CD4-positive, alpha-beta T cell treated with Interleukin-17A for 1 hour (primary cell): ENCODE measurements around the gene FLT1.
A peak's percentile ranks its signal among the peaks of the same experiment; 100 is the strongest.

Experiments
- DNase-seq: peaks from one replicate; pipeline ENCODE4 v3.0.0-alpha.2; 2020

Gene FLT1

DNA sequence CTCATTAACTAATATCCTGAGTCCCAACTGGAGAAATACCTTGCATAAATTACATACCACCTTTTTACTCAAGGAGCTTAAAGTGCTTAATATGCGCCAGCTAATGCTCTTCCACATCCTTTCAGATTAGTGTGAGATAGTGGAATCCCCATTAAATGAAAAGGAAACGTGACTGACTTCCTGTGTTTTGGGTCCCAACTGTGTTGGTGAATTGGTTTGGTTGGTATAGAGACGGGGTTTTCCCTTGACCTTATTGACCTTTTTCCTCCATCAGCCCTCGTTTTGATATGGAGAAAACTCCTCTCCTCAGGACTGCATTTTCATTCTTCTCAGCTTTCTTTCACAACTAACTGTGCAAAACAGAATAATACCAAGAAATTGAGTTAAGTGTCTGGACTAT lies 193.1 kb downstream of the FLT1 start:
- DNase-seq, result no peak

DNA sequence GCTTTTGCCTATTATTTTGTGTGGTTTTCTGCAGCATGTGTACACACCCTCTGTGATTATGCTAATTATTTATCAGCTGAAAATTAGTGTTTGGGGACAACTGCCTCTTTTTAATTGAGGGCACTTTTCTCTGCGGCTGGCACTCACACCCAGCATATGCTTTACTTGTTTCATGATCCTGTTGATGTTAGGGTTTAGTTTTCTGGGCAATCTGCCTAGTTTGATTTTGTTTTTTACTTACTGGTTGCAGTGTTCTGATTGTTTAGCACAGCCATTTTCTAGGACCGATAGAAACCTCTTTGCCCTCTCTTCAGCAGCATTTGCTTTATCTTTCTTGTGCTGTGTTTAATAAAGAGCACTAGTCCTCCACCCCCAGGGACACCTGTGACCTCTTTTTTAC lies 195.0 kb downstream of the FLT1 start:
- DNase-seq, result no peak

- no peak for DNase-seq
These were observed 197.6 kb downstream of the FLT1 start for GRCh38 chr13:28297341-28297740.

DNA sequence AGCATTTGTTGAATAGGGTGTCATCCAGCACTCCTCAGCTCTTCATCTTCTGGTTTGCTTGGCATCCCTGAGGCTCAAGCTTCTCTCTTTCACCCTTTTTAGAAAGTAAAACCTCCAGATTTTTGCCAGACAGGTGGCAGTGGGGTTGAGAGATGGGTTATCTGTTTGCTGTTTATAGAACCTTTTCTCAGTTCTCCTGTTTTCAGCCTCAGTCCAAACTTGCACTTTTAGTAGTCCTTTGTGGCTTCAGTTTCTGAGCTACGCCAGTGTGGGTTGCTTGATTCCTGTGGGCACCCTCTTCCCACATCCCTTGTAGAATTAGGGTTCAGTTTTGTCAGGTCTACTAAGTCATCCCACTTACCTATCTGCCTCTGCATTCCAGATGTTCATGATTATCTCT lies 208.7 kb downstream of the FLT1 start:
- no peak for DNase-seq

DNA sequence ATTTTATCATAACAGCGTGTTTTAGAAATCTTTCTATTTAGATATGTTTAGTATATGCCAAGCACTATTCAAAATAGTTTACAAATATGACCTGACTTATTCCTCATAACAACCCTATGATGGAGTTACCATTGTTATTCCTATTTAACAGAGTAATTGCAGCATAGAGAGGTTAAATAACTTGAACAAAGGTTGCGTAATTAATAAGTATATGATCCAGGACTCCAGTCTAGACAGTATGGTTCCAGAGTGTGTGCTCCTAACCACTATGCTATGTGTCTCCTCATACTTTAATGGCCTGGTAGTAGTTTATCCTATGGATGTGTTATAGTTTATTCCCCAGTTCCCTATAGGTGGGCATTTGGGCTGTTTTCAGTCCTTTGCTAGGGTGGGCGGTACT lies 211.3 kb downstream of the FLT1 start:
- DNase-seq, result no peak

- no peak for DNase-seq
These were observed 212.5 kb downstream of the FLT1 start for GRCh38 chr13:28282451-28282850.

DNA sequence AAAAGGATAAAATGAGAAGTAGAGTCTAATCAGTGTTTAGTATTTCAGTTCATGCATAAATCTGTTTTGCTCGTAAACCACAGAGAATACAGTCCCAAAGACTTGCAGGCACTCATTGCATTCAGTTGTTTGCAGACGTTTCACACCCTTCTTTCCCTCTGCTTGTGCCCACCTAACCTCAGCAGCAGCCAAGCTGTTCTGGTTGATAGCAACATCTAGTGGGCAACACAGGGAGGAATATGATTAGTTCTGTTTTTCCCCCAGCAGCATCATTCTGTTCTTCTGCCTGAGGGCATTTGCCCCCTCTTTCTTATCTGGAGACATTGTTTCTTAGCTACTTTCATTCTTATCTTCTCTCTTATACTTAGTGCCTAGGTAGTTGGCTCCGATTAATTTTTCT lies 221.0 kb downstream of the FLT1 start:
- DNase-seq, result no peak

- DNase-seq, result no peak
These were observed 223.7 kb downstream of the FLT1 start for GRCh38 chr13:28271056-28271840.

DNA sequence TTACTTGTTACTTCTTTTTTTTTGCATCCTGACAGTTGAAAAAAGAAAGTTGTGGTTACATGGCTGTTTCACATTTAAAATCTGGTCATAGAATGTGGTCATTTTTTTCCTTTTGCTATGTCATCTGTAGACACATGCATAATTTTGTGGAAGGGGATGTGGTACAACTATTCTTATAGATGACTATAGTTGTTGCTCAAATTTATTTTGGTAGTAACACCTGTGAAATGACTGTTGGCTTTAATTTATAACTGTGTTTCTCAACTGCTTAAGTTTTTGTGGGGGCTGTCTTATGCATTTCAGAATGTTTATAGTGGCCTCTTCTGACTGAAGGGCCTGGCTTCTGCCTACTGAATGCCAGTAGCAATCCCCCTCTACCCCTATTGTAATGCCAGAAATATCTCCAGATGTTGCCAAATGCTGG lies 226.1 kb downstream of the FLT1 start:
- DNase-seq, result peak; percentile 25

GRCh38 chr13:28267497-28267896 lies 227.4 kb downstream of the FLT1 start:
- no peak for DNase-seq

DNA sequence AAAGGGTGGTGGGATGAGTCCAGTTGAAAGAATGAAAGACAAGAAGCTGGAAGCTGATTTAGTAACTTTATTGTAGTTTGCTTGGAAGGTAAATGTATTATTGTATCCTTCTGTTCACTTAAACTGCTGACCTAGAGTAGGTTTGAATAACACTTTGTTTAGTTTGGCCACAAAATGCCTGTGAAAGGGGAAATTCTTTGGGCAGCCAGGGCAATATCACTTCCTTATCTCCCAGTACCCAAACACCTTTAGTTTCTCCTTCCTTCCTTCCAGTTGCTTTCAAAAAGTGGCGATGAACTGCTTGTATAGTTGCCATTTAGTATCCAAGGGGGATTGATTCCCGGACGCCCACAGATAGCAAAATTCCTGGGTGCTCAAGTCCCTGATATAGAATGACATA lies 236.5 kb downstream of the FLT1 start:
- DNase-seq, result no peak

DNA sequence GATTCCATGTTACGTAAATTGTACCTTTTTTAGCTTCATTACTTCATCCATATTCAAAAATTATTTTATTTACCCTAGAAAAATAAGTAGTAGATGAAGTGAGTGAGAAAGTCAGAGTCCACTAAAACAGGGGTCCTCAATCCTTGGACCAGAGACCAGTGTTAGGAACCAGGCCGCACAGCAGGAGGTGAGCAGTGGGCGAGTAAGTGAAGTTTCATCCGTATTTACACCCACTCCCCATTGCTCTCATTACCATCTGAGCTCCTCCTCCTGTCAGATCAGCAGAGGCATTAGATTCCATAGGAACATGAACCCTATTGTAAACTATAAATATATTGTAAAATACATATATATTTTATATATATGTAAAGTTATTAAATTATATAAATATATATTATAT lies 237.6 kb downstream of the FLT1 start:
- no peak for DNase-seq

GRCh38 chr13:28252547-28252946 lies 242.4 kb downstream of the FLT1 start:
- no peak for DNase-seq

- no peak for DNase-seq
These were observed 243.5 kb downstream of the FLT1 start for GRCh38 chr13:28251466-28251865.

GRCh38 chr13:28250542-28250941 lies 244.4 kb downstream of the FLT1 start:
- DNase-seq, result no peak
